IMR-90 (cell line): ENCODE measurements around the gene ZSCAN9. TPM values are rescaled to one million over a fixed set of nuclear protein-coding genes. Genes with fewer than 3 reads are reported as not detected.

Source experiments
- ATAC-seq: fragments of 200-7000 bp; cut with Tn5 transposase; 2 replicates; pipeline ENCODE4 v1.9.1; 2020; ENCODE audit warnings: low read depth, mild to moderate bottlenecking, moderate library complexity
- BruUV-seq: library from RNA; stranded (reverse); fragments of 400-500 nt; replicated peaks from 2 replicates; lab custom pipeline; 2021; lab: Mats Ljungman, UMichigan
- CTCF ChIA-PET: fragments of 300-600 bp; formaldehyde crosslinking; extraction: SDS; loops from one replicate; lab custom pipeline; 2021; ENCODE audit warnings: antibody characterized with exemption; lab: Yijun Ruan, JAX
- POLR2A ChIA-PET: fragments of 300-600 bp; sonication (Branson Sonifier 250); formaldehyde crosslinking; loops from one replicate; lab custom pipeline; 2022; ENCODE audit warnings: antibody characterized with exemption; ENCODE audit not compliant: unreplicated experiment; lab: Charles Lee
- DNase-seq: peaks from one replicate; pipeline ENCODE4 v3.0.0; 2013
- H2AFZ ChIP-seq: replicated peaks from 2 replicates; pipeline ENCODE3; 2013; ENCODE audit warnings: low read length, mild to moderate bottlenecking; ENCODE audit not compliant: poor library complexity
- H2AK5ac ChIP-seq: 2 replicates; pipeline ENCODE4 v1.6.1; 2013; ENCODE audit warnings: low read depth, low read length, inconsistent platforms
- H2AK9ac ChIP-seq: replicated peaks from 2 replicates; pipeline ENCODE3; 2013; ENCODE audit warnings: mild to moderate bottlenecking, low read depth, low read length, moderate library complexity; ENCODE audit not compliant: poor library complexity
- H2BK120ac ChIP-seq: 2 replicates; pipeline ENCODE4 v1.6.1; 2013; ENCODE audit warnings: low read depth, low read length, inconsistent platforms
- H2BK15ac ChIP-seq: 3 replicates; pipeline ENCODE4 v1.6.1; 2013; ENCODE audit warnings: low read depth, low read length, inconsistent platforms
- H2BK20ac ChIP-seq: 2 replicates; pipeline ENCODE4 v1.6.1; 2013; ENCODE audit warnings: low read depth, mild to moderate bottlenecking, inconsistent platforms, low read length, moderate library complexity
- H2BK5ac ChIP-seq: 2 replicates; pipeline ENCODE4 v1.6.1; 2013; ENCODE audit warnings: mild to moderate bottlenecking, low read depth, low read length, inconsistent platforms; ENCODE audit not compliant: poor library complexity, severe bottlenecking
- H3K14ac ChIP-seq: replicated peaks from 2 replicates; pipeline ENCODE4 v1.6.1; 2013; ENCODE audit warnings: low read depth, low read length, inconsistent platforms
- H3K18ac ChIP-seq: 2 replicates; pipeline ENCODE4 v1.6.1; 2013; ENCODE audit warnings: low read depth, low read length, control low read depth
- H3K23ac ChIP-seq: 2 replicates; pipeline ENCODE4 v1.6.1; 2013; ENCODE audit warnings: low read depth, low read length, inconsistent platforms
- H3K27ac ChIP-seq: 2 replicates; pipeline ENCODE4 v1.5.1; 2013; ENCODE audit warnings: mild to moderate bottlenecking, control low read depth, low read length; ENCODE audit not compliant: insufficient read depth
- H3K27me3 ChIP-seq: 2 replicates; pipeline ENCODE4 v1.6.1; 2013; ENCODE audit warnings: low read length; ENCODE audit not compliant: control insufficient read depth, insufficient read depth
- H3K36me3 ChIP-seq: 2 replicates; pipeline ENCODE4 v1.6.1; 2013; ENCODE audit warnings: low read length, mixed read lengths; ENCODE audit not compliant: control insufficient read depth, insufficient read depth
- H3K4ac ChIP-seq: 2 replicates; pipeline ENCODE4 v1.6.1; 2013; ENCODE audit warnings: low read depth, low read length, inconsistent platforms
- H3K4me1 ChIP-seq: 2 replicates; pipeline ENCODE4 v1.6.1; 2013; ENCODE audit warnings: low read length, mixed read lengths; ENCODE audit not compliant: control insufficient read depth, insufficient read depth
- H3K4me2 ChIP-seq: 2 replicates; pipeline ENCODE4 v1.6.1; 2013; ENCODE audit warnings: low read depth, mild to moderate bottlenecking, control low read depth, low read length, moderate library complexity
- H3K4me3 ChIP-seq: 2 replicates; pipeline ENCODE4 v1.5.1; 2013; ENCODE audit warnings: low read depth, mild to moderate bottlenecking, control low read depth, low read length, moderate library complexity; ENCODE audit not compliant: insufficient read depth
- H3K56ac ChIP-seq: 2 replicates; pipeline ENCODE4 v1.6.1; 2013; ENCODE audit warnings: low read length, inconsistent platforms; ENCODE audit not compliant: insufficient read depth; ENCODE audit errors: extremely low read depth
- H3K79me1 ChIP-seq, 2 experiments: 2 replicates each; pipeline ENCODE4 v1.6.1; 2013; ENCODE audit warnings: low read length in 2 of 2, inconsistent platforms in 1 of 2, low read depth in 1 of 2
- H3K9ac ChIP-seq: 2 replicates; pipeline ENCODE4 v1.6.1; 2013; ENCODE audit warnings: low read depth, low read length, control low read depth
- H3K9me1 ChIP-seq: 2 replicates; pipeline ENCODE4 v1.6.1; 2013; ENCODE audit warnings: low read length, inconsistent platforms; ENCODE audit not compliant: insufficient read depth
- H3K9me3 ChIP-seq: 2 replicates; pipeline ENCODE4 v1.6.1; 2013; ENCODE audit warnings: low read length; ENCODE audit not compliant: control insufficient read depth, insufficient read depth
- H4K20me1 ChIP-seq: 2 replicates; pipeline ENCODE4 v1.6.1; 2013; ENCODE audit warnings: low read length, inconsistent platforms; ENCODE audit not compliant: insufficient read depth
- H4K5ac ChIP-seq: 2 replicates; pipeline ENCODE4 v1.6.1; 2013; ENCODE audit warnings: mild to moderate bottlenecking, low read depth, low read length, control low read depth
- H4K8ac ChIP-seq, 2 experiments: 2 replicates each; pipeline ENCODE4 v1.6.1; 2013; ENCODE audit warnings: low read depth in 2 of 2, low read length in 2 of 2, control low read depth in 1 of 2, inconsistent platforms in 1 of 2
- H4K91ac ChIP-seq: 2 replicates; pipeline ENCODE4 v1.6.1; 2013; ENCODE audit warnings: low read depth, low read length, inconsistent platforms; ENCODE audit not compliant: insufficient read depth
- CHD1 ChIP-seq: IDR thresholded peaks from 2 replicates; pipeline ENCODE4 v1.6.1; 2012; ENCODE audit warnings: low read depth, low read length, improper control_type of control experiment
- FOS ChIP-seq: fragments of 150-350 bp; IDR thresholded peaks from 2 replicates; pipeline ENCODE4 v1.6.1; 2016; ENCODE audit warnings: low read depth, low read length
- MAFK ChIP-seq: IDR thresholded peaks from 2 replicates; pipeline ENCODE4 v1.6.1; 2012; ENCODE audit warnings: low read depth, low read length, improper control_type of control experiment
- MAZ ChIP-seq: IDR thresholded peaks from 2 replicates; pipeline ENCODE4 v1.6.1; 2012; ENCODE audit warnings: low read depth, mild to moderate bottlenecking, low read length, improper control_type of control experiment, moderate library complexity, borderline replicate concordance
- MXI1 ChIP-seq: IDR thresholded peaks from 2 replicates; pipeline ENCODE4 v1.6.1; 2012; ENCODE audit warnings: low read depth, mild to moderate bottlenecking, low read length, moderate library complexity, borderline replicate concordance
- NFE2L2 ChIP-seq: fragments of 150-350 bp; IDR thresholded peaks from 2 replicates; pipeline ENCODE4 v1.6.1; 2016; ENCODE audit warnings: low read depth, mild to moderate bottlenecking, low read length
- POLR2A ChIP-seq: IDR thresholded peaks from 2 replicates; pipeline ENCODE4 v1.6.1; 2012; ENCODE audit warnings: mild to moderate bottlenecking, low read depth, low read length
- RAD21 ChIP-seq: IDR thresholded peaks from 2 replicates; pipeline ENCODE4 v1.6.1; 2012; ENCODE audit warnings: low read length, improper control_type of control experiment
- RCOR1 ChIP-seq: IDR thresholded peaks from 2 replicates; pipeline ENCODE4 v1.6.1; 2012; ENCODE audit warnings: mild to moderate bottlenecking, low read length, improper control_type of control experiment; ENCODE audit not compliant: insufficient replicate concordance
- RFX5 ChIP-seq: IDR thresholded peaks from 2 replicates; pipeline ENCODE4 v1.8.0; 2012; ENCODE audit warnings: low read depth, mild to moderate bottlenecking, low read length, moderate library complexity
- SMC3 ChIP-seq: fragments of 150-350 bp; IDR thresholded peaks from 2 replicates; pipeline ENCODE4 v1.6.1; 2016; ENCODE audit warnings: low read depth, mild to moderate bottlenecking, antibody characterized with exemption, low read length, moderate library complexity
- WGBS, 2 experiments: methylation state at CpG; one replicate each; pipeline versions ENCODE4 v1.1.5 to v1.1.7; 2013; ENCODE audit warnings: missing lambda C conversion rate in 2 of 2; ENCODE audit not compliant: insufficient read length in 1 of 2; ENCODE audit errors: extremely low coverage in 2 of 2; 5-methylcytosine and 5-hydroxymethylcytosine counted together
- dilution Hi-C: fragments of 300-500 bp; cut with HindIII; formaldehyde crosslinking; loops from one replicate; pipeline ENCODE4 v1.14.3; 2018; ENCODE audit warnings: low sequenced_read_pairs; ENCODE audit not compliant: unreplicated experiment
- in situ Hi-C: fragments of 300-500 bp; cut with MboI; formaldehyde crosslinking; loops from 3 replicates; pipeline ENCODE4 v1.14.3; 2019; ENCODE audit warnings: low sequenced_read_pairs, inconsistent platforms, mixed read lengths
- intact Hi-C: fragments of 100-400 bp; cut with micrococcal nuclease; formaldehyde crosslinking; loops from 2 replicates; pipeline ENCODE4 v1.10.0; 2022
- polyA plus RNA-seq, 3 experiments: library from polyadenylated mRNA; depleted of rRNA; stranded (reverse); fragments of >200 nt; gene quantifications; 2 replicates each; pipeline ENCODE4 v1.2.3, GENCODE V29; 2012; ENCODE audit warnings: low replicate concordance in 1 of 3
- total RNA-seq: library from RNA; depleted of rRNA; stranded (reverse); fragments of >200 nt; gene quantifications from 2 replicates; pipeline ENCODE4 v1.2.3, GENCODE V29; 2012
- TF ChIP-seq, protein P1 (sequence below): conservative IDR thresholded peaks from 2 replicates; pipeline ENCODE4 v1.5.1; 2012; ENCODE audit warnings: mild to moderate bottlenecking, low read depth, low read length, improper control_type of control experiment
- TF ChIP-seq, protein P2 (sequence below): fragments of 150-350 bp; IDR thresholded peaks from 2 replicates; pipeline ENCODE4 v1.6.1; 2017; ENCODE audit warnings: mild to moderate bottlenecking, antibody characterized with exemption, low read length, low read depth
- TF ChIP-seq, protein P3 (sequence below): fragments of 150-350 bp; IDR thresholded peaks from 2 replicates; pipeline ENCODE4 v1.6.1; 2016; ENCODE audit warnings: low read depth, mild to moderate bottlenecking, low read length, moderate library complexity, borderline replicate concordance

The ZSCAN9 gene
- total and polyA plus RNA-seq, 2 of the 4 experiments (the other 2 are of a cell fraction) = 13.7 to 17.7 TPM

DNA sequence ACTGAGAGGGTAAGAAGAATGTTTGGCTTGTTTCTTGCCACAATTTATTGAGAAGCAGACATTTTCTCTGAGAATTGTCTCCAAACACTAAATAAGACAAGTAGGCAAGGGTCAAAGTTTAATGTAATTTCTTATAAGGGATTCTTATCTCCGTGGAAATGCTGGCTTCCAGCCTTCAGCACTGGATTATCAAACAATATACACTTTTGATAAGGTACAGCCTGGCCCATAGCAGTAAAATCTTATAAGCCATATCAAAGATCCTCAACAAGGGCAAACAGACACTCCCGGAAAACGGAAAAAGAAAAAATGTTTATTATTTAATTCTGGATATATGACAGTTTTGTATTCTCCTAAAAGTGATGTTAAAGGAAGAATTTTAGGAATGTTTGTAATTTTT lies 18.5 kb upstream of the ZSCAN9 start:
- H3K36me3 ChIP-seq = no peaks in the 10 kb centered on the region
- CTCF ChIA-PET = interaction anchor here (1.1 kb wide), 1 partner anchor 21 kb away, joined by 4 read pairs; no protein-coding TSS in a partner anchor
- H3K4me3 ChIP-seq = no peak overlapping the region
- BruUV-seq = no TSS peak
- H4K91ac ChIP-seq = no peak overlapping the region
- no peak overlapping the region for H2AFZ ChIP-seq
- H3K79me1 ChIP-seq = no peaks in the 10 kb centered on the region
- no peak overlapping the region for H4K8ac ChIP-seq
- H2AK5ac ChIP-seq = no peak overlapping the region
- no peak overlapping the region for H3K4ac ChIP-seq
- no peak overlapping the region for H3K56ac ChIP-seq
- dilution Hi-C loops (no loop called here), intact Hi-C loops (loop anchor here (5.0 kb wide), 1 partner anchor 44 kb away; no protein-coding TSS in a partner anchor), in situ Hi-C loops (no loop called here)
- H3K9me3 ChIP-seq = peaks cover 3% of the 10 kb centered on the region
- WGBS, 2 experiments = no CpG with 5 or more reads among the region's 3 CpGs
- H2BK15ac ChIP-seq = no peak overlapping the region
- H3K4me1 ChIP-seq = no peaks in the 10 kb centered on the region
- TF ChIP-seq NFE2L2 = no peak
- TF ChIP-seq MAFK = no peak
- TF ChIP-seq SMC3 = no peak
- TF ChIP-seq POLR2A = no peak
- TF ChIP-seq MAZ = no peak
- no peak for TF ChIP-seq RAD21
- TF ChIP-seq, protein P1, sequence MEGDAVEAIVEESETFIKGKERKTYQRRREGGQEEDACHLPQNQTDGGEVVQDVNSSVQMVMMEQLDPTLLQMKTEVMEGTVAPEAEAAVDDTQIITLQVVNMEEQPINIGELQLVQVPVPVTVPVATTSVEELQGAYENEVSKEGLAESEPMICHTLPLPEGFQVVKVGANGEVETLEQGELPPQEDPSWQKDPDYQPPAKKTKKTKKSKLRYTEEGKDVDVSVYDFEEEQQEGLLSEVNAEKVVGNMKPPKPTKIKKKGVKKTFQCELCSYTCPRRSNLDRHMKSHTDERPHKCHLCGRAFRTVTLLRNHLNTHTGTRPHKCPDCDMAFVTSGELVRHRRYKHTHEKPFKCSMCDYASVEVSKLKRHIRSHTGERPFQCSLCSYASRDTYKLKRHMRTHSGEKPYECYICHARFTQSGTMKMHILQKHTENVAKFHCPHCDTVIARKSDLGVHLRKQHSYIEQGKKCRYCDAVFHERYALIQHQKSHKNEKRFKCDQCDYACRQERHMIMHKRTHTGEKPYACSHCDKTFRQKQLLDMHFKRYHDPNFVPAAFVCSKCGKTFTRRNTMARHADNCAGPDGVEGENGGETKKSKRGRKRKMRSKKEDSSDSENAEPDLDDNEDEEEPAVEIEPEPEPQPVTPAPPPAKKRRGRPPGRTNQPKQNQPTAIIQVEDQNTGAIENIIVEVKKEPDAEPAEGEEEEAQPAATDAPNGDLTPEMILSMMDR = no peak
- TF ChIP-seq, protein P2, sequence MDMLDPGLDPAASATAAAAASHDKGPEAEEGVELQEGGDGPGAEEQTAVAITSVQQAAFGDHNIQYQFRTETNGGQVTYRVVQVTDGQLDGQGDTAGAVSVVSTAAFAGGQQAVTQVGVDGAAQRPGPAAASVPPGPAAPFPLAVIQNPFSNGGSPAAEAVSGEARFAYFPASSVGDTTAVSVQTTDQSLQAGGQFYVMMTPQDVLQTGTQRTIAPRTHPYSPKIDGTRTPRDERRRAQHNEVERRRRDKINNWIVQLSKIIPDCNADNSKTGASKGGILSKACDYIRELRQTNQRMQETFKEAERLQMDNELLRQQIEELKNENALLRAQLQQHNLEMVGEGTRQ = no peak
- TF ChIP-seq, protein P3, sequence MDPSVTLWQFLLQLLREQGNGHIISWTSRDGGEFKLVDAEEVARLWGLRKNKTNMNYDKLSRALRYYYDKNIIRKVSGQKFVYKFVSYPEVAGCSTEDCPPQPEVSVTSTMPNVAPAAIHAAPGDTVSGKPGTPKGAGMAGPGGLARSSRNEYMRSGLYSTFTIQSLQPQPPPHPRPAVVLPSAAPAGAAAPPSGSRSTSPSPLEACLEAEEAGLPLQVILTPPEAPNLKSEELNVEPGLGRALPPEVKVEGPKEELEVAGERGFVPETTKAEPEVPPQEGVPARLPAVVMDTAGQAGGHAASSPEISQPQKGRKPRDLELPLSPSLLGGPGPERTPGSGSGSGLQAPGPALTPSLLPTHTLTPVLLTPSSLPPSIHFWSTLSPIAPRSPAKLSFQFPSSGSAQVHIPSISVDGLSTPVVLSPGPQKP = no peak
- no peak for TF ChIP-seq RFX5
- TF ChIP-seq CHD1 = no peak
- TF ChIP-seq RCOR1 = no peak
- TF ChIP-seq FOS = no peak
- TF ChIP-seq MXI1 = no peak
- H3K14ac ChIP-seq = no peak overlapping the region
- no peak overlapping the region for H3K9ac ChIP-seq
- no peak overlapping the region for H2BK20ac ChIP-seq
- H2BK5ac ChIP-seq = no peak overlapping the region
- no peak for DNase-seq
- no peak overlapping the region for H2AK9ac ChIP-seq
- no peaks in the 10 kb centered on the region for H3K9me1 ChIP-seq
- no peak overlapping the region for H3K18ac ChIP-seq
- H3K27me3 ChIP-seq = peaks cover 34% of the 10 kb centered on the region
- H4K5ac ChIP-seq = no peak overlapping the region
- no peak overlapping the region for H3K4me2 ChIP-seq
- H2BK120ac ChIP-seq = no peak overlapping the region
- no peaks in the 10 kb centered on the region for H4K20me1 ChIP-seq
- POLR2A ChIA-PET = no interaction called here
- no peak overlapping the region for H3K27ac ChIP-seq
- no peak overlapping the region for H3K23ac ChIP-seq
- no peak for ATAC-seq
